Measurements from ENCODE around the gene SHFL. TPM values are rescaled to one million over a fixed set of nuclear protein-coding genes. Genes with fewer than 3 reads are reported as not detected.

The SHFL gene
- total RNA-seq, 1 experiment from 2014 or later, result 17.2 TPM

- ChIA-PET POLR2A (ENCODE audit: unreplicated experiment) (no interaction called here), CTCF (no interaction called here)
- Histone ChIP-seq H3K9me2 (replicated peaks; ENCODE audit: low read length) (no peaks in the 10 kb centered on the region), H3K79me2 (ENCODE audit: low read length) (no peaks in the 10 kb centered on the region), H3K27ac (ENCODE audit: low read length) (no peak overlapping the region), H3F3A (ENCODE audit: low read length, unreplicated experiment) (no peaks in the 10 kb centered on the region), H3K9me3 (ENCODE audit: low read length) (no peaks in the 10 kb centered on the region), H3K27me3 (ENCODE audit: low read length) (no peaks in the 10 kb centered on the region), H3K9ac (ENCODE audit: low read length) (no peak overlapping the region), H3K4me3 (ENCODE audit: low read length) (no peak overlapping the region), H2AFZ (ENCODE audit: low read length) (no peak overlapping the region), H3K36me3 (ENCODE audit: low read depth, low read length) (peaks cover 56% of the 10 kb centered on the region), H3K4me2 (ENCODE audit: low read length) (no peak overlapping the region), H3K4me1 (ENCODE audit: insufficient read depth, low read length) (no peaks in the 10 kb centered on the region), H4K20me1 (ENCODE audit: low read length) (no peaks in the 10 kb centered on the region)
- TF ChIP-seq EZH2phosphoT487 (IDR thresholded peaks at IDR 0.05; ENCODE audit: borderline replicate concordance, low read length) (no peak), CTCF (conservative IDR thresholded peaks at IDR 0.05; ENCODE audit: low read depth, low read length) (no peak), EZH2 (IDR thresholded peaks at IDR 0.05; ENCODE audit: low read length, unreplicated experiment) (no peak)
- DNase-seq (no peak), ATAC-seq (no peak)
- no TSS peak for BruUV-seq (replicated peaks)
- intact Hi-C loops (cut with micrococcal nuclease), result no loop called here
Measured at GRCh38 chr19:10133596-10133995, 47.5 kb downstream of the SHFL start.

- DNase-seq (no peak), ATAC-seq (no peak)
- no peak overlapping the region for H2AFZ ChIP-seq (ENCODE audit: low read length)
- no TSS peak for BruUV-seq (replicated peaks)
- intact Hi-C loops (cut with micrococcal nuclease), result no loop called here
- no peaks in the 10 kb centered on the region for H3K79me2 ChIP-seq (ENCODE audit: low read length)
- no peak overlapping the region for H3K27ac ChIP-seq (ENCODE audit: low read length)
- H4K20me1 ChIP-seq (ENCODE audit: low read length), result no peaks in the 10 kb centered on the region
- no peak overlapping the region for H3K9ac ChIP-seq (ENCODE audit: low read length)
- POLR2A ChIA-PET (ENCODE audit: unreplicated experiment), result no interaction called here
- no peaks in the 10 kb centered on the region for H3F3A ChIP-seq (ENCODE audit: low read length, unreplicated experiment)
- CTCF ChIA-PET, result no interaction called here
- no peaks in the 10 kb centered on the region for H3K27me3 ChIP-seq (ENCODE audit: low read length)
- H3K9me3 ChIP-seq (ENCODE audit: low read length), result no peaks in the 10 kb centered on the region
- peaks cover 61% of the 10 kb centered on the region for H3K36me3 ChIP-seq (ENCODE audit: low read depth, low read length)
- H3K4me2 ChIP-seq (ENCODE audit: low read length), result no peak overlapping the region
- no peak overlapping the region for H3K4me3 ChIP-seq (ENCODE audit: low read length)
- H3K9me2 ChIP-seq (replicated peaks; ENCODE audit: low read length), result no peaks in the 10 kb centered on the region
- no peak for TF ChIP-seq EZH2 (IDR thresholded peaks at IDR 0.05; ENCODE audit: low read length, unreplicated experiment)
- TF ChIP-seq CTCF (conservative IDR thresholded peaks at IDR 0.05; ENCODE audit: low read depth, low read length), result no peak
- no peak for TF ChIP-seq EZH2phosphoT487 (IDR thresholded peaks at IDR 0.05; ENCODE audit: borderline replicate concordance, low read length)
- H3K4me1 ChIP-seq (ENCODE audit: insufficient read depth, low read length), result no peaks in the 10 kb centered on the region
Measured at GRCh38 chr19:10134040-10134439, 47.9 kb downstream of the SHFL start.

GRCh38 chr19:10135551-10136334 is 49.6 kb downstream of the SHFL start:
- Histone ChIP-seq H3K9me2 (replicated peaks; ENCODE audit: low read length) (no peaks in the 10 kb centered on the region), H4K20me1 (ENCODE audit: low read length) (no peaks in the 10 kb centered on the region), H3K79me2 (ENCODE audit: low read length) (no peaks in the 10 kb centered on the region), H3K4me2 (ENCODE audit: low read length) (no peak overlapping the region), H3K27me3 (ENCODE audit: low read length) (no peaks in the 10 kb centered on the region), H3K27ac (ENCODE audit: low read length) (no peak overlapping the region), H3K4me3 (ENCODE audit: low read length) (no peak overlapping the region), H2AFZ (ENCODE audit: low read length) (no peak overlapping the region), H3F3A (ENCODE audit: low read length, unreplicated experiment) (no peaks in the 10 kb centered on the region), H3K9ac (ENCODE audit: low read length) (no peak overlapping the region), H3K36me3 (ENCODE audit: low read depth, low read length) (peaks cover 68% of the 10 kb centered on the region), H3K9me3 (ENCODE audit: low read length) (no peaks in the 10 kb centered on the region), H3K4me1 (ENCODE audit: insufficient read depth, low read length) (no peaks in the 10 kb centered on the region)
- ATAC-seq (no peak), DNase-seq (no peak)
- intact Hi-C loops (cut with micrococcal nuclease), result no loop called here
- ChIA-PET POLR2A (ENCODE audit: unreplicated experiment) (no interaction called here), CTCF (no interaction called here)
- TF ChIP-seq CTCF (conservative IDR thresholded peaks at IDR 0.05; ENCODE audit: low read depth, low read length) (no peak), EZH2phosphoT487 (IDR thresholded peaks at IDR 0.05; ENCODE audit: borderline replicate concordance, low read length) (no peak), EZH2 (IDR thresholded peaks at IDR 0.05; ENCODE audit: low read length, unreplicated experiment) (no peak)
- no TSS peak for BruUV-seq (replicated peaks)
